Measurements from ENCODE around the gene NAT16. TPM values are rescaled to one million over a fixed set of nuclear protein-coding genes. Genes with fewer than 3 reads are reported as not detected.
A peak's percentile ranks its signal among the peaks of the same experiment; 100 is the strongest.

The NAT16 gene
- total and polyA plus RNA-seq, 9 of the 15 experiments (the other 6 are each of a cell fraction or from before 2014, with no cell fraction given): 0.04 TPM; not detected in 8

- TF ChIP-seq THAP7 (CRISPR knock-in tag; IDR thresholded peaks at IDR 0.05) (no peak), E2F8 (IDR thresholded peaks at IDR 0.05; ENCODE audit: low read depth, partially characterized antibody) (peak; percentile 68), NR3C1 (CRISPR knock-in tag; IDR thresholded peaks at IDR 0.05) (peak; percentile 97), NR2F6 (CRISPR knock-in tag; IDR thresholded peaks at IDR 0.05) (no peak), FOXJ3 (CRISPR knock-in tag; IDR thresholded peaks at IDR 0.05) (no peak), ZFP1 (CRISPR knock-in tag; IDR thresholded peaks at IDR 0.05) (no peak), ARNT (IDR thresholded peaks at IDR 0.05) (no peak), GTF3C2 (IDR thresholded peaks at IDR 0.05; ENCODE audit: borderline replicate concordance, extremely low read depth, insufficient read length) (no peak), KLF13 (tag; IDR thresholded peaks at IDR 0.05; ENCODE audit: borderline replicate concordance, low read depth) (peak; percentile 81; the same call in 1 of the 2 replicates), CHD4 (IDR thresholded peaks at IDR 0.05; ENCODE audit: insufficient read depth, insufficient replicate concordance, low read depth, low read length, poor library complexity, severe bottlenecking) (no peak), CHD1 (IDR thresholded peaks at IDR 0.05; ENCODE audit: low read length) (no peak), RBBP5 (IDR thresholded peaks at IDR 0.05; ENCODE audit: borderline replicate concordance, insufficient read depth, low read length, poor library complexity, severe bottlenecking) (no peak), CREB1 (IDR thresholded peaks at IDR 0.05) (peak; percentile 84), CREB1 (CRISPR knock-in tag; IDR thresholded peaks at IDR 0.05) (peak; percentile 93), BCOR (IDR thresholded peaks at IDR 0.05) (peak; percentile 22; the same call in 1 of the 2 replicates), IRF1 (CRISPR knock-in tag; IDR thresholded peaks at IDR 0.05; ENCODE audit: borderline replicate concordance) (peak; percentile 96), SMARCC2 (IDR thresholded peaks at IDR 0.05; ENCODE audit: low read depth) (no peak)
These were observed 14.8 kb downstream of the NAT16 start, which contains the start of gene VGF (continued) for GRCh38 chr7:101165075-101165957.
